ENCODE measurements around the gene C1R. TPM values are rescaled to one million over a fixed set of nuclear protein-coding genes. Genes with fewer than 3 reads are reported as not detected.

Gene C1R
- total and polyA plus RNA-seq, 2 of the 8 experiments (the other 6 are each of a cell fraction or from before 2014, with no cell fraction given), result 6.9 to 16.3 TPM

GRCh38 chr12:7100239-7100638, 8.0 kb upstream of the C1R start:
- Histone ChIP-seq H3K56ac (replicated peaks; ENCODE audit: insufficient read length, low read depth, low read length) (no peak overlapping the region), H3K27ac (ENCODE audit: low read depth, low read length) (no peak overlapping the region), H3K9me3 (ENCODE audit: insufficient read depth in 2 of 2, low read depth in 1 of 2, low read length in 1 of 2) (no peaks in the 10 kb centered on the region), H4K5ac (ENCODE audit: insufficient read length, low read depth, low read length) (no peak overlapping the region), H3K4ac (replicated peaks; ENCODE audit: insufficient read length, low read depth, low read length) (no peak overlapping the region), H3K27me3 (replicated peaks in 1 of 4; ENCODE audit: control insufficient read depth in 3 of 4, extremely low read depth in 1 of 4, insufficient read depth in 3 of 4, low read length in 3 of 4) (no peaks in the 10 kb centered on the region), H3K4me1 (replicated peaks in 1 of 4; ENCODE audit: control insufficient read depth in 3 of 4, insufficient read depth in 4 of 4, low read length in 3 of 4) (peaks cover 0 to 2% (median 0%) of the 10 kb centered on the region in 4 experiments; a peak in 1 of 7 replicates), H3K4me3 (ENCODE audit: extremely low read depth in 1 of 4, insufficient read depth in 2 of 4, low read depth in 3 of 4, low read length in 4 of 4) (no peak overlapping the region), H4K8ac (ENCODE audit: extremely low read depth, insufficient read depth, low read length) (no peak overlapping the region), H2BK5ac (ENCODE audit: low read depth, low read length) (no peak overlapping the region), H2BK120ac (replicated peaks; ENCODE audit: low read depth, low read length) (no peak overlapping the region), H2AK5ac (ENCODE audit: low read depth, low read length) (no peak overlapping the region), H3K79me1 (ENCODE audit: low read depth, low read length) (peaks cover 2% of the 10 kb centered on the region; the same call in 1 of the 2 replicates), H2BK15ac (ENCODE audit: low read length) (no peak overlapping the region), H4K20me1 (replicated peaks in 1 of 2; ENCODE audit: control insufficient read depth in 1 of 2, insufficient read depth in 2 of 2, low read length in 2 of 2) (peaks cover 0 to 7% of the 10 kb centered on the region in 2 experiments), H3K79me2 (ENCODE audit: control insufficient read depth in 1 of 2, insufficient read depth in 2 of 2, low read length in 2 of 2) (no peaks in the 10 kb centered on the region), H3K14ac (ENCODE audit: insufficient read length) (no peak overlapping the region), H3K4me2 (ENCODE audit: insufficient read depth in 1 of 2, low read depth in 2 of 2, low read length in 2 of 2) (no peak overlapping the region), H3K23ac (ENCODE audit: insufficient read length) (no peak overlapping the region), H2AFZ (ENCODE audit: low read length) (no peak overlapping the region), H3K18ac (ENCODE audit: extremely low read depth, low read length) (no peak overlapping the region), H2BK12ac (ENCODE audit: low read depth, low read length) (no peak overlapping the region), H3K36me3 (ENCODE audit: control insufficient read depth in 2 of 4, insufficient read depth in 4 of 4, low read length in 3 of 4) (peaks cover 0 to 11% (median 2%) of the 10 kb centered on the region in 4 experiments; a peak in 3 of 8 replicates), H2BK20ac (ENCODE audit: low read length) (no peak overlapping the region), H3K23me2 (ENCODE audit: low read depth, low read length) (no peaks in the 10 kb centered on the region), H4K91ac (replicated peaks; ENCODE audit: insufficient read length, low read length) (no peak overlapping the region), H3K9ac (replicated peaks in 1 of 4; ENCODE audit: extremely low read depth in 1 of 4, low read depth in 3 of 4, low read length in 3 of 4) (no peak overlapping the region)
- ChIA-PET POLR2A (ENCODE audit: partially characterized antibody) (interaction anchor here (1.3 to 2.3 kb wide), 2 partner anchors 8 to 9 kb away, joined by 4 to 11 read pairs; partner anchors contain the start of gene C1RL), CTCF (ENCODE audit: partially characterized antibody) (interaction anchor here (1.5 to 2.0 kb wide), 2 partner anchors 8 to 13 kb away, joined by 4 to 12 read pairs; partner anchors contain the start of gene C1RL)
- DNase-seq (ENCODE audit: low read depth in 1 of 2, low spot score in 2 of 2) (no peak), FAIRE-seq (no peak)
- 92% methylated on average over 4 of the region's 4 CpGs; no CpG with 5 or more reads in 1 of the 2 experiments for WGBS, 2 experiments (ENCODE audit: extremely low coverage in 1 of 2, insufficient coverage in 1 of 2, insufficient read length in 1 of 2, insufficient replicate concordance in 2 of 2, low coverage in 1 of 2, low lambda C conversion rate in 2 of 2, missing lambda C conversion rate in 1 of 2)
